Measurements from ENCODE around the gene CLDN3. TPM values are rescaled to one million over a fixed set of nuclear protein-coding genes. Genes with fewer than 3 reads are reported as not detected.

Gene CLDN3
- total RNA-seq, 5 donors from 2014 or later (not counting 1 experiment from before 2014, with no cell fraction given): 0.26 to 0.50 TPM; not detected in 3

GRCh38 chr7:73742753-73743641 lies 27.1 kb downstream of the CLDN3 start:
- ATAC-seq (replicated peaks in 1 of 4) (no peak), DNase-seq (no peak)
- no peaks in the 10 kb centered on the region for H3K36me3 Mint-ChIP-seq
- H3K4me3 Mint-ChIP-seq: no peak overlapping the region
- CTCF ChIA-PET: no interaction called here
- Histone ChIP-seq H3K4me1 (ENCODE audit: control insufficient read depth in 1 of 2, extremely low read depth in 1 of 2, insufficient read depth in 2 of 2, low read length in 2 of 2) (peaks cover 2 to 10% of the 10 kb centered on the region in 2 experiments), H3K27me3 (replicated peaks in 1 of 2; ENCODE audit: control insufficient read depth in 2 of 2, extremely low read depth in 1 of 2, insufficient read depth in 2 of 2, low read length in 1 of 2) (peaks cover 0 to 2% of the 10 kb centered on the region in 2 experiments), H3K9me3 (no peaks in the 10 kb centered on the region), H3K36me3 (ENCODE audit: control insufficient read depth in 2 of 2, extremely low read depth in 1 of 2, insufficient read depth in 1 of 2, low read length in 1 of 2) (no peaks in the 10 kb centered on the region), H3K4me3 (ENCODE audit: control insufficient read depth in 1 of 2, extremely low read depth in 1 of 2, low read length in 1 of 2) (no peak overlapping the region), H3K27ac (ENCODE audit: low read length) (no peak overlapping the region)
- H3K4me1 Mint-ChIP-seq: peaks cover 3 to 6% (median 5%) of the 10 kb centered on the region in 3 donors
- no peaks in the 10 kb centered on the region for H3K27me3 Mint-ChIP-seq
- no peak overlapping the region for H3K27ac Mint-ChIP-seq
- WGBS (ENCODE audit: insufficient coverage): 63% methylated on average over 27 of the region's 35 CpGs
- no peaks in the 10 kb centered on the region for H3K9me3 Mint-ChIP-seq
- POLR2A ChIA-PET: no interaction called here

- H3K9me3 ChIP-seq: no peaks in the 10 kb centered on the region
- 63% methylated on average over 7 of the region's 7 CpGs for WGBS (ENCODE audit: insufficient coverage)
Observed at GRCh38 chr7:73742338-73742752, 27.7 kb downstream of the CLDN3 start.

GRCh38 chr7:73741600-73741999 lies 28.5 kb downstream of the CLDN3 start:
- no peaks in the 10 kb centered on the region for H3K9me3 Mint-ChIP-seq

More at GRCh38 chr7:73742338-73742752, 27.7 kb downstream of the CLDN3 start:
- Mint-ChIP-seq H3K9me3 (no peaks in the 10 kb centered on the region), H3K27me3 (no peaks in the 10 kb centered on the region), H3K4me1 (peaks cover 5 to 13% (median 11%) of the 10 kb centered on the region in 3 donors), H3K36me3 (no peaks in the 10 kb centered on the region), H3K4me3 (no peak overlapping the region), H3K27ac (no peak overlapping the region)
- Histone ChIP-seq H3K4me1 (ENCODE audit: control insufficient read depth in 1 of 2, extremely low read depth in 1 of 2, insufficient read depth in 2 of 2, low read length in 2 of 2) (peaks cover 2 to 17% of the 10 kb centered on the region in 2 experiments), H3K36me3 (ENCODE audit: control insufficient read depth in 2 of 2, extremely low read depth in 1 of 2, insufficient read depth in 1 of 2, low read length in 1 of 2) (peaks cover 0 to 1% of the 10 kb centered on the region in 2 donors), H3K27ac (ENCODE audit: low read length) (no peak overlapping the region), H3K27me3 (replicated peaks in 1 of 2; ENCODE audit: control insufficient read depth in 2 of 2, extremely low read depth in 1 of 2, insufficient read depth in 2 of 2, low read length in 1 of 2) (peaks cover 0 to 2% of the 10 kb centered on the region in 2 experiments), H3K4me3 (ENCODE audit: control insufficient read depth in 1 of 2, extremely low read depth in 1 of 2, low read length in 1 of 2) (no peak overlapping the region)
- ChIA-PET CTCF (no interaction called here), POLR2A (no interaction called here)
- ATAC-seq (replicated peaks in 1 of 4): no peak
- DNase-seq: no peak

DNA sequence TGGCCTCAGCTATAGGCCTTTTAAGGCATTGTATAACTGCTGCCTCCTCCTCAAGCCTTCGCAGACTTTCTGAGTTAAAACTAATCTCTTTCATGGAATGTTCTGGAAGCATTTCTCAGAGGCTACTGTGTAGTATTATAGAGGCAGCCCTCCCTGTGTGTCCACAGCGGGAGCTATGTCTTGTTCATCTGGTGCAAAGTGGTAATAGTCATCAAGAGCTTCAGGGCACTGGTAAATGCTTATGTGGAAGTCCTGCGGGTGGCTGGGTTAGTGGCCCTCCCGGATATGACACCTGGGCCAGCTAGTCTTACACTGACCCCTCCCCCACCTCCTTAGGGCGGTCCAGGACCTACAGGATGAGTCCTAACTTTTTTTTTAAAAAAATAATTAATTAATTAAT lies 29.3 kb downstream of the CLDN3 start:
- H3K9me3 Mint-ChIP-seq: no peaks in the 10 kb centered on the region
- ChIA-PET POLR2A (no interaction called here), CTCF (interaction anchor here (0.5 to 0.6 kb wide), 2 partner anchors 64 to 134 kb away, joined by 4 to 5 read pairs; no protein-coding TSS in a partner anchor)
- H3K4me1 Mint-ChIP-seq: peaks cover 5 to 18% (median 12%) of the 10 kb centered on the region in 3 donors
- H3K27ac ChIP-seq (ENCODE audit: low read length): no peak overlapping the region
- H3K36me3 Mint-ChIP-seq: no peaks in the 10 kb centered on the region
- peaks cover 0 to 15% of the 10 kb centered on the region in 2 donors for H3K36me3 ChIP-seq (ENCODE audit: control insufficient read depth in 2 of 2, extremely low read depth in 1 of 2, insufficient read depth in 1 of 2, low read length in 1 of 2)
- DNase-seq (no peak), ATAC-seq (replicated peaks in 1 of 4) (no peak)
- no peak overlapping the region for H3K4me3 ChIP-seq (ENCODE audit: control insufficient read depth in 1 of 2, extremely low read depth in 1 of 2, low read length in 1 of 2)
- WGBS (ENCODE audit: insufficient coverage): 100% methylated on average over 1 of the region's 5 CpGs
- H3K27ac Mint-ChIP-seq: no peak overlapping the region
- H3K9me3 ChIP-seq: no peaks in the 10 kb centered on the region
- H3K4me1 ChIP-seq (ENCODE audit: control insufficient read depth in 1 of 2, extremely low read depth in 1 of 2, insufficient read depth in 2 of 2, low read length in 2 of 2): peaks cover 2 to 18% of the 10 kb centered on the region in 2 experiments
- no peaks in the 10 kb centered on the region for H3K27me3 Mint-ChIP-seq
- peaks cover 0 to 2% of the 10 kb centered on the region in 2 experiments for H3K27me3 ChIP-seq (replicated peaks in 1 of 2; ENCODE audit: control insufficient read depth in 2 of 2, extremely low read depth in 1 of 2, insufficient read depth in 2 of 2, low read length in 1 of 2)
- peak overlapping the region in 2 of 3 donors; percentile 31 to 56 for H3K4me3 Mint-ChIP-seq

More at GRCh38 chr7:73741600-73741999, 28.5 kb downstream of the CLDN3 start:
- peaks cover 5 to 16% (median 12%) of the 10 kb centered on the region in 3 donors for H3K4me1 Mint-ChIP-seq
- Histone ChIP-seq H3K9me3 (no peaks in the 10 kb centered on the region), H3K27me3 (replicated peaks in 1 of 2; ENCODE audit: control insufficient read depth in 2 of 2, extremely low read depth in 1 of 2, insufficient read depth in 2 of 2, low read length in 1 of 2) (peaks cover 0 to 2% of the 10 kb centered on the region in 2 experiments), H3K36me3 (ENCODE audit: control insufficient read depth in 2 of 2, extremely low read depth in 1 of 2, insufficient read depth in 1 of 2, low read length in 1 of 2) (peaks cover 0 to 9% of the 10 kb centered on the region in 2 donors), H3K27ac (ENCODE audit: low read length) (no peak overlapping the region), H3K4me3 (ENCODE audit: control insufficient read depth in 1 of 2, extremely low read depth in 1 of 2, low read length in 1 of 2) (no peak overlapping the region), H3K4me1 (ENCODE audit: control insufficient read depth in 1 of 2, extremely low read depth in 1 of 2, insufficient read depth in 2 of 2, low read length in 2 of 2) (peaks cover 2 to 18% of the 10 kb centered on the region in 2 experiments)
- DNase-seq (no peak), ATAC-seq (replicated peaks in 1 of 4) (no peak)
- ChIA-PET POLR2A (no interaction called here), CTCF (no interaction called here)
- whole genome bisulfite sequencing (ENCODE audit: insufficient coverage): 88% methylated on average over 4 of the region's 5 CpGs
- no peaks in the 10 kb centered on the region for H3K36me3 Mint-ChIP-seq
- H3K27me3 Mint-ChIP-seq: no peaks in the 10 kb centered on the region
- no peak overlapping the region for H3K4me3 Mint-ChIP-seq
- no peak overlapping the region for H3K27ac Mint-ChIP-seq

DNA sequence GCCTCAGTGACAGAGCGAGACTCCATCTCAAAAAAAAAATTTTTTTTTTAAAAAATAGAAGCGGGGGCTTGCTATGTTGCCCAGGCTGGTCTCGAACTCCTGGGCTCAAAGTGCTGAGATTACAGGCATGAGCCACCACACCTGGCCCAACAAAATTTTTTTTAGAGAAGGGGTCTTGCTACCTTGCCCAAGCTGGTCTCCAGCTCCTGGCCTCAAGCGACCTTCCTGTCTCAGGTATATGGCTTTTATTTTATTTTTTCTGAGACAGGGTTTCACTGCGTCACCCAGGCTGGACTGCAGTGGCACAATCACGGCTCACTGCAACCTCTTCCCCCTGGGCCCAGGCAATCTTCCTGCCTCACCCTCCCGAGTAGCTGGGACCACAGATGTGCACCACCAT lies 29.9 kb downstream of the CLDN3 start:
- Histone ChIP-seq H3K9me3 (no peaks in the 10 kb centered on the region), H3K27ac (ENCODE audit: low read length) (no peak overlapping the region), H3K4me1 (ENCODE audit: control insufficient read depth in 1 of 2, extremely low read depth in 1 of 2, insufficient read depth in 2 of 2, low read length in 2 of 2) (peaks cover 2 to 20% of the 10 kb centered on the region in 2 experiments), H3K36me3 (ENCODE audit: control insufficient read depth in 2 of 2, extremely low read depth in 1 of 2, insufficient read depth in 1 of 2, low read length in 1 of 2) (peaks cover 0 to 18% of the 10 kb centered on the region in 2 donors), H3K27me3 (replicated peaks in 1 of 2; ENCODE audit: control insufficient read depth in 2 of 2, extremely low read depth in 1 of 2, insufficient read depth in 2 of 2, low read length in 1 of 2) (peaks cover 0 to 2% of the 10 kb centered on the region in 2 experiments), H3K4me3 (ENCODE audit: control insufficient read depth in 1 of 2, extremely low read depth in 1 of 2, low read length in 1 of 2) (no peak overlapping the region)
- no peak overlapping the region for H3K27ac Mint-ChIP-seq
- H3K4me1 Mint-ChIP-seq: peaks cover 5 to 18% (median 12%) of the 10 kb centered on the region in 3 donors
- ATAC-seq (replicated peaks in 1 of 4) (no peak), DNase-seq (no peak)
- H3K4me3 Mint-ChIP-seq: peak overlapping the region in 2 of 3 donors; percentile 31 to 56
- H3K27me3 Mint-ChIP-seq: no peaks in the 10 kb centered on the region
- no peaks in the 10 kb centered on the region for H3K36me3 Mint-ChIP-seq
- CTCF ChIA-PET: interaction anchor here in 1 of 2 donors (0.5 kb wide), 1 partner anchor 63 kb away, joined by 5 read pairs; no protein-coding TSS in a partner anchor
- H3K9me3 Mint-ChIP-seq: no peaks in the 10 kb centered on the region
- WGBS (ENCODE audit: insufficient coverage): 95% methylated on average over 3 of the region's 7 CpGs
- POLR2A ChIA-PET: interaction anchor here in 1 of 2 donors (0.7 kb wide), 1 partner anchor 460 kb away, joined by 10 read pairs; no protein-coding TSS in a partner anchor

- no peaks in the 10 kb centered on the region for H3K9me3 ChIP-seq
- DNase-seq (no peak), ATAC-seq (replicated peaks in 1 of 4) (no peak)
- H3K27me3 ChIP-seq (replicated peaks in 1 of 2; ENCODE audit: control insufficient read depth in 2 of 2, extremely low read depth in 1 of 2, insufficient read depth in 2 of 2, low read length in 1 of 2): peaks cover 0 to 2% of the 10 kb centered on the region in 2 experiments
- peak overlapping the region; percentile 75 to 94 for H3K4me3 ChIP-seq (ENCODE audit: control insufficient read depth in 1 of 2, extremely low read depth in 1 of 2, low read length in 1 of 2)
- H3K27me3 Mint-ChIP-seq: no peaks in the 10 kb centered on the region
- CTCF ChIA-PET: interaction anchor here in 1 of 2 donors (0.6 to 1.9 kb wide), 4 partner anchors 103 to 825 kb away, joined by 3 to 7 read pairs (median 4); partner anchors contain the start of gene BAZ1B
- peak overlapping the region; percentile 89 to 91 (median 90) for H3K4me3 Mint-ChIP-seq
- WGBS (ENCODE audit: insufficient coverage): 64% methylated on average over 9 of the region's 13 CpGs
- peaks cover 11 to 25% (median 17%) of the 10 kb centered on the region in 3 donors for H3K4me1 Mint-ChIP-seq
- H3K27ac Mint-ChIP-seq: peak overlapping the region; percentile 85 to 90
- no peaks in the 10 kb centered on the region for H3K36me3 Mint-ChIP-seq
- H3K4me1 ChIP-seq (ENCODE audit: control insufficient read depth in 1 of 2, extremely low read depth in 1 of 2, insufficient read depth in 2 of 2, low read length in 2 of 2): peaks cover 2 to 28% of the 10 kb centered on the region in 2 experiments
- H3K36me3 ChIP-seq (ENCODE audit: control insufficient read depth in 2 of 2, extremely low read depth in 1 of 2, insufficient read depth in 1 of 2, low read length in 1 of 2): peaks cover 0 to 18% of the 10 kb centered on the region in 2 donors
- POLR2A ChIA-PET: interaction anchor here (0.6 to 0.7 kb wide), 3 partner anchors 12 to 461 kb away, joined by 3 to 11 read pairs (median 10); no protein-coding TSS in a partner anchor
- no peaks in the 10 kb centered on the region for H3K9me3 Mint-ChIP-seq
- H3K27ac ChIP-seq (ENCODE audit: low read length): peak overlapping the region; percentile 81
Observed at GRCh38 chr7:73739387-73739767, 30.7 kb downstream of the CLDN3 start.

All from T-cell (primary cell).